GM19025 (cell line): Measurements from ENCODE around the gene MGLL.
A peak's percentile ranks its signal among the peaks of the same experiment; 100 is the strongest.
"Not testable (repeated sequence)": the region's sequence is repeated elsewhere in the genome, so short reads cannot be mapped to it uniquely, and the experiment has no call there.

Source experiments
- ATAC-seq: cut with Tn5 transposase; IDR thresholded peaks from one replicate; pipeline ENCODE4 v1.9.1; 2021; ENCODE audit warnings: mild to moderate bottlenecking, low read depth, moderate library complexity; ENCODE audit not compliant: unreplicated experiment

MGLL gene

GRCh38 chr3:127697551-127698240 lies 124.6 kb downstream of the MGLL start:
- peak; percentile 66 for ATAC-seq

GRCh38 chr3:127694467-127695215 lies 127.7 kb downstream of the MGLL start:
- ATAC-seq, result no peak

- no peak for ATAC-seq
Observed at GRCh38 chr3:127693336-127693843, 128.9 kb downstream of the MGLL start.

GRCh38 chr3:127692501-127693335 lies 129.6 kb downstream of the MGLL start:
- no peak for ATAC-seq

GRCh38 chr3:127691974-127692373 lies 130.3 kb downstream of the MGLL start:
- no peak for ATAC-seq

GRCh38 chr3:127691489-127691888 lies 130.8 kb downstream of the MGLL start:
- ATAC-seq, result no peak

- no peak for ATAC-seq
Observed at GRCh38 chr3:127690823-127691452, 131.4 kb downstream of the MGLL start.

GRCh38 chr3:127690106-127690505 lies 132.2 kb downstream of the MGLL start:
- ATAC-seq, result no peak

- no peak for ATAC-seq
Observed at GRCh38 chr3:127689266-127689860, 133.0 kb downstream of the MGLL start.

- ATAC-seq, result no peak
Observed at GRCh38 chr3:127688416-127689265, 133.7 kb downstream of the MGLL start.

- ATAC-seq, result no peak
Observed at GRCh38 chr3:127688022-127688415, 134.3 kb downstream of the MGLL start.

- ATAC-seq, result no peak
Observed at GRCh38 chr3:127687228-127687737, 135.0 kb downstream of the MGLL start.

- no peak for ATAC-seq
Observed at GRCh38 chr3:127686512-127686894, 135.8 kb downstream of the MGLL start.

GRCh38 chr3:127685708-127686511 lies 136.4 kb downstream of the MGLL start:
- no peak for ATAC-seq

- ATAC-seq, result no peak
Observed at GRCh38 chr3:127684871-127685707, 137.2 kb downstream of the MGLL start.

- ATAC-seq, result no peak
Observed at GRCh38 chr3:127682561-127682960, 139.8 kb downstream of the MGLL start.

GRCh38 chr3:127682175-127682554 lies 140.2 kb downstream of the MGLL start:
- ATAC-seq, result not testable (repeated sequence)
